NCI-H748 treated with DMSO at 0.1 percent for 48 hours (cell line): ENCODE results near the gene DMAC2L.
"Not testable (repeated sequence)": the region's sequence is repeated elsewhere in the genome, so short reads cannot be mapped to it uniquely, and the experiment has no call there.

Experiments
- DNase-seq: peaks from one replicate; lab custom pipeline; 2025; lab: John Stamatoyannopoulos, UW

The DMAC2L gene

GRCh38 chr14:50355692-50356091 is 43.6 kb downstream of the DMAC2L start:
- DNase-seq, result no peak

GRCh38 chr14:50356283-50356682 is 44.2 kb downstream of the DMAC2L start:
- not testable (repeated sequence) for DNase-seq

DNA sequence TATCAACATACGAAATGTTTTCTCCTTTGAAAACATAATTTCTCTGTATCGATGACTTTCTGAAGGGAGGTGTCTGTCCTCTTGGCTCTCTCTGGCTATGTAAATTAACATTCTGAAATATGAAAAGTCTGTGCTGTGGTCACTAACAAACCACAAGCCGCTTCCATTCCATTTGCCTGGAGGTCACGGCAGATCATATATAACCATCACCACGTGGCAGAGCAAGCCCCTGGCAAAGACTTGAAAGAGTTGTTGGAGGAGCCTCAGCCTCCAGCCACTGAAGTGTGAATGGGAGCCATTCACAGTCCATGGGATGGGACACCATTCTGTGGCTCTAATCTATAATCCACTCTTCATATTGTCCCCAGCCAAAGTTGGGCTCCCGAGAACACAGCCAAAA is 45.0 kb downstream of the DMAC2L start:
- DNase-seq, result no peak

GRCh38 chr14:50357753-50358395 is 45.8 kb downstream of the DMAC2L start:
- no peak for DNase-seq

- DNase-seq, result no peak
These were observed 47.5 kb downstream of the DMAC2L start for GRCh38 chr14:50359631-50360030.

DNA sequence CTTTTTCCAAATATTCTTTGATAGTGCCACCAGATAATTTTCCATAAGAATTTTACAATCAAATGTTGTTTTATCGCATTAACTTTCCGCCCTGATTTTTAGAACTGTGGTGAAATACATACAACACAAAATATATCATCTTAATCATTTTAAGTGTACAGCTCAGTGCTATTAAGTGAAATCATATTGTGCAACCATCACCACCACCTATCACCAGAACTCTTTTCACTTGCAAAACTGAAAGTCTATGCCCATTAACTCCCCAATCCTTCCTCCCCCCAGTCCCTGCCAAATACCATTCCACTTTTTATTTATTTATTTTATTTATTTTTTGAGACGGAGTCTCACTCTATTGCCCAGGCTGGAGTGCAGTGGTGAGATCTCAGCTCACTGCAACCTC is 48.0 kb downstream of the DMAC2L start:
- DNase-seq, result no peak

DNA sequence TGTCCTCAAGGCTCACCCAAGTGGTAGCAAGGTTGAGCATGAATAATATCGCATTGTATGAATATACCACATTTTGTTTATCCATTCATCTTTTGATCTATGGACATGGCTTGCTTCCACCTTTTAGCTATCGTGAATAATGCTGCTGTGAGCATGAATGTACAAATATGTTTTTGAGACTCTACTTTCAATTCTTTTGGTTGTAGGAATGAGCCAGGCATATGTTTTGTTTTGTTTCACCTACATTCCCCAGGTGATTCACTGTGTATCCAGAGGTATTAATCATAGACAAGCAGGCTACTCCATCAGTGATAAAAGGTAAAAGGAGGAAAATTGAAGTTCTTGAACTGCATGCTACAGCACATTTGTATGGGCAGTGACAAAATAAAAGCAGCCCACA is 48.7 kb downstream of the DMAC2L start:
- DNase-seq, result no peak

DNA sequence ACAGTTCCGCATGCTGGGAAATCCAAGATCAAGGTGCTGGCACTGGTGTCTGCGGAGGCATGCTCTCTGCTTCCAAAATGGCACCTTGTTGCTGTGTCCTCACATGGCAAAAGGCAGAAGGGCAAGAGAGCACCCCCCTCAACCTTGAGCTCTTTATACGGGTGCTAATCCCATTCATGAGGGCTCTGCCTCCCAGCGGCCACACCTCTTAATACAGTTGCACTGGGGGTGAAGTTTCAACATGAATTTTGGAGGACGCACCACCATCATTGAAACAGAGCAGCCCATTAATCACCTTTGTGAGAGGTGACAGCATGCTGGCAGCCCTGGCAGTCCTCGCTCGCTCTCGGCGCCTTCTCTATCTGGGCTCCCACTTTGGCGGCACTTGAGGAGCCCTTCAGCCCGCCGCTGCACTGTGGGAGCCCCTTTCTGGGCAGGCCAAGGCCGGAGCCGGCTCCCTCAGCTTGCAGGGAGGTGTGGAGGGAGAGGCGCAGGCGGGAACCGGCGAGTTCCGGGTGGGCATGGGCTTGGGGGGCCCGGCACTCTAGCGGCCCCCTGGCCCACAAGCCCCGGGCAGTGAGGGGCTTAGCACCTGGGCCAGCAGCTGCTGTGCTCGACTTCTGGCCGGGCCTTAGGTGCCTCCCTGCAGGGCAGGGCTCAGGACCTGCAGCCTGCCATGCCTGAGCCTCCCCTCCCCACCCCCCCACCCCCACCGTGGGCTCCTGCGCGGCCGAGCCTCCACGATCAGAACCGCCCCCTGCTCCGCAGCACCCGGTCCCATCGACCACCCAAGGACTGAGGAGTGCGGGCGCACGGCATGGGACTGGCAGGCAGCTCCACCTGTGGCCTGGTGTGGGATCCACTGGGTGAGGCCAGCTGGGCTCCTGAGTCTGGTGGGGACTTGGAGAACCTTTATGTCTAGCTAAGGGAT is 49.6 kb downstream of the DMAC2L start:
- DNase-seq, result not testable (repeated sequence)

DNA sequence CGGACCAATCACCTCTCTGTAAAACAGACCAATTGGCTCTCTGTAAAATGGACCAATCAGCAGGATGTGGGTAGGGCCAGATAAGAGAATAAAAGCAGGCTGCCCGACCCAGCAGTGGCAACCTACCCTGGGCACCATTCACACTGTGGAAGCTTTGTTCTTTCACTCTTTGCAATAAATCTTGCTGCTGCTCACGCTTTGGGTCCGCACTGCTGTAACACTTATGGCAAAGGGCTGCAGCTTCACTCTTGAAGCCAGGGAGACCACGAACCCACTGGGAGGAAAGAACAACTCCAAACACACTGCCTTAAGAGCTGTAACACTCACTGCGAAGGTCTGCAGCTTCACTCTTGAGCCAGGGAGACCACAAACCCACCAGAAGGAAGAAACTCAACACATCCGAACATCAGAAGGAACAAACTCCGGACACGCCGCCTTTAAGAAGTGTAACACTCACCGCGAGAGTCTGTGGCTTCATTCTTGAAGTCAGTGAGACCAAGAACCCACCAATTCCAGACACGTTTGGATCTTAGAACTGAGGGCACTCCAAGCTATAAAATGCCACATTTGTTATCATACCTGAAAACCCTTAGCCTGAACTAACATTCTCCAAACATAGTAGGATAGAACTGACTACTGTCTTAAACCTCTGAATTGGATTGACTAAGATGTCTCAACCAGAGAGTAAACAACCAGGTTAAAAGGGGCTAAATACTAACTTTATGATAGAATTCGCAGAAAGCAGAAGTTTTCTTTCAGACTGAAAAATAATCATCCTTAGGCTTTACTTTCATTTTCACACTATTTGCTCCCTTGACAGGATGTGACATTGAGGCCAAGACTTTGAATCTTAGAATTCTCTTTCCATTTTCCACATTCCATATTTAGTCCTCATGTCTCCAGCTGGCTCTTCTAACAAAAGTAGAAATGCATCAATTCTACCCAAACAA is 50.9 kb downstream of the DMAC2L start:
- no peak for DNase-seq

- DNase-seq, result no peak
These were observed 51.6 kb downstream of the DMAC2L start for GRCh38 chr14:50363714-50364111.

DNA sequence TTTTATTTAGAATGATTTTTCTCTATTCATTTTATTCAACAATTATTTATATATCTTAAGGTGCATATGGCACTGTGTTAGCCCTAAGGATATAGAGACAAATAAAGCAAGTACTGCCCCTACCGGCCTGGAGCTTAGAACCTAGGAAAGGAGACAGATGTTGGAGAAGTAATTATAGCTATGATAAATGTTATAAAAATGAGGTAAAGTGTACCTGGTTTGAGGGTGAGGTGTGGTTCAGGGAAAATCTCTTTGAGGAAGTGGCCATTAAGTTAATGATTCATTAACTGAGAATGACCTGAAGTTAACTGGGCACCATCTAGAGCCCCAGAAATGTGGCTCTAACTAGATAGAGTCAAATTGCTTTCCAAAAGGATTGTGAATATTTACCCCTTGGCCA is 52.7 kb downstream of the DMAC2L start:
- DNase-seq, result no peak

DNA sequence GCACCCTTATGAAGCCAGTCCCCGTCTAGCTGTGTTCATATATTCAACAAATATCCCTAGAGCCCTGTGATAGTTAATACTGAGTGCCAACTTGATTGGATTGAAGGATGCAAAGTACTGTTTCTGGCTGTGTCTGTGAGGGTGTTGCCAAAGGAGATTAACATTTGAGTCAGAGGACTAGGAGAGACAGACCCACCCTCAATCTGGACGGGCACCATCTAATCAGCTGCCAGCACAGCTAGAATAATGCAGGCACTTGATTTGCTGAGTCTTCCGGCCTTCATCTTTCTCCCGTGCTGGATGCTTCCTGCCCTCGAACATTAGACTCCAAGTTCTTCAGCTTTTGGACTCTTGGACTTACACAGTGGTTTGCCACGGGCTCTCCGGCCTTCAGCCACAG is 53.4 kb downstream of the DMAC2L start:
- DNase-seq, result not testable (repeated sequence)

DNA sequence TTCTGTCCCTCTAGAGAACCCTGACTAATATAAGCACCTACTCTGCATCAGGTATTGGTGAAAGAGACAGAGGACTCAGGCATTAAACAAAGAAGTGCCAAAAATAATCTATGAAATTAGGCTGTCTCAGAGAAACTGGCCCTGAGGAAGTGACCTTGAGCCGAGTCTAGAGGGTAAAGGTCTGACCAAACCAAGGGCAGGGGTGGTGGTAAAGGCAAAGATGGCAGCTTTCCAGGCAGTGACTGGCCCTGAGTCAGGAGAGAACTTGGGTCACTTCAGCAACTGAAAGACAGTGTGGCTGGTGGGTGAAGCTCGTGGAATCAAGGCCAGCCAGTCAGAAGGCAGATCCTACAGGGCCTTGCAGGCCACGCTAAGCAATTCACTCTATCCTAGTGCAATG is 54.0 kb downstream of the DMAC2L start:
- no peak for DNase-seq

GRCh38 chr14:50366589-50366988 is 54.5 kb downstream of the DMAC2L start:
- no peak for DNase-seq

- no peak for DNase-seq
These were observed 59.4 kb downstream of the DMAC2L start for GRCh38 chr14:50371546-50371945.

DNA sequence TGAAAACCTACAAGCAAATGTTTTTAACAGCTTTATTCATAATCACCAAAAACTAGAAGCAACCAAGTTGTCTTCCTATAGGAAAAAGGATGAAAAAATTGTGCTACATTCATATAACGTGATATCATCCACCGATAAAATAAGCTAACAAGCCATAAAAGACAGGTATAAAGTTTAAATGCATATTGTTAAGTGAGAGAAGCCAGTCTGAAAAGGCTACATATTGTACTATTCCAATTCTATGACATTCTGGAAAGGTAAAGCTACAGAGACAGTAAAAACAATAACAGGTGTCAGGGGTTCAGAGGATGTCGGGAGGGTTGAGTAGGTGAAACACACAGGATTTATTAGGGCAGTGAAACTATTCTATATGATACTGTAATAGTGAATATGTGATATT is 61.8 kb downstream of the DMAC2L start:
- no peak for DNase-seq

- DNase-seq, result no peak
These were observed 63.6 kb downstream of the DMAC2L start for GRCh38 chr14:50375760-50376159.
